Breast epithelium (tissue), 4 donors: Measurements from ENCODE around the gene MIOX. TPM values are rescaled to one million over a fixed set of nuclear protein-coding genes. Genes with fewer than 3 reads are reported as not detected.

ENCODE experiments used
- DNase-seq, 2 donors: peaks; one replicate each; pipeline ENCODE4 v3.0.0-alpha.2; 2019; ENCODE audit warnings: low spot score in 2 of 2
- H3K27ac ChIP-seq, 2 donors: fragments of 200-600 bp; sonication (generic) in 1 of 2; one replicate each; pipeline ENCODE4 v1.5.1; 2016 to 2019; ENCODE audit warnings: mild to moderate bottlenecking in 1 of 2
- H3K27me3 ChIP-seq, 2 donors: fragments of 200-600 bp; sonication (generic) in 1 of 2; one replicate each; pipeline versions ENCODE4 v1.5.1 to v1.6.0; 2017 to 2019; ENCODE audit warnings: control low read depth in 1 of 2, mild to moderate bottlenecking in 1 of 2
- H3K36me3 ChIP-seq: fragments of 200-600 bp; one replicate; pipeline ENCODE4 v1.5.1; 2019
- H3K4me1 ChIP-seq, 2 donors: fragments of 200-600 bp; sonication (generic); one replicate each; pipeline ENCODE4 v1.5.1; 2016 to 2019; ENCODE audit warnings: control low read depth in 1 of 2
- H3K4me3 ChIP-seq, 3 donors: fragments of 200-600 bp; sonication (generic); 1 replicate in 2 of 3; 2 replicates in 1 of 3; pipeline ENCODE4 v1.5.1; 2016 to 2019; ENCODE audit warnings: mild to moderate bottlenecking in 3 of 3, moderate library complexity in 2 of 3
- H3K9me3 ChIP-seq, 2 donors: fragments of 200-600 bp; sonication (generic) in 1 of 2; one replicate each; pipeline ENCODE4 v1.5.1; 2016 to 2019; ENCODE audit warnings: control low read depth in 1 of 2
- CTCF ChIP-seq, 3 donors: fragments of 450-650 bp; IDR thresholded peaks; one replicate each; pipeline ENCODE4 v1.5.1; 2016 to 2017; ENCODE audit warnings: antibody characterized with exemption in 3 of 3, mild to moderate bottlenecking in 3 of 3, moderate library complexity in 3 of 3
- POLR2A ChIP-seq: fragments of 450-650 bp; IDR thresholded peaks from one replicate; pipeline ENCODE4 v1.6.1; 2016; ENCODE audit warnings: antibody characterized with exemption, mild to moderate bottlenecking, moderate library complexity
- POLR2AphosphoS5 ChIP-seq, 3 donors: sonication (generic); formaldehyde crosslinking; IDR thresholded peaks; one replicate each; pipeline ENCODE4 v1.6.1; 2017; ENCODE audit warnings: antibody characterized with exemption in 3 of 3
- intact Hi-C: fragments of 100-400 bp; cut with DNase I; formaldehyde crosslinking; loops from one replicate; pipeline ENCODE4 v1.15.1; 2023; ENCODE audit warnings: low total_unique reads
- total RNA-seq, 3 donors: library from RNA; depleted of rRNA; stranded (reverse); fragments of >200 nt; gene quantifications; one replicate each; pipeline ENCODE4 v1.1.0, GENCODE V29; 2016

The MIOX gene
- total RNA-seq, 3 donors from 2014 or later, result not detected

- intact Hi-C loops, result loop anchor here (10.0 kb wide), 1 partner anchor 246 kb away; the partner anchor contains the start of gene HDAC10
- Histone ChIP-seq H3K9me3 (no peaks in the 10 kb centered on the region), H3K4me3 (no peak overlapping the region), H3K27me3 (no peaks in the 10 kb centered on the region), H3K4me1 (no peaks in the 10 kb centered on the region), H3K27ac (no peak overlapping the region), H3K36me3 (no peaks in the 10 kb centered on the region)
- DNase-seq, result no peak
- TF ChIP-seq CTCF (IDR thresholded peaks at IDR 0.05), result no peak
- TF ChIP-seq POLR2AphosphoS5 (IDR thresholded peaks at IDR 0.05), result no peak
- no peak for TF ChIP-seq POLR2A
Measured at GRCh38 chr22:50500452-50500851, 13.8 kb downstream of the MIOX start.

- peaks cover 0 to 9% of the 10 kb centered on the region in 2 donors for H3K4me1 ChIP-seq
- H3K4me3 ChIP-seq, result no peak overlapping the region
- H3K9me3 ChIP-seq, result no peaks in the 10 kb centered on the region
- TF ChIP-seq CTCF (IDR thresholded peaks at IDR 0.05) (no peak), POLR2A (no peak), POLR2AphosphoS5 (IDR thresholded peaks at IDR 0.05) (no peak)
- intact Hi-C loops, result loop anchor here (10.0 kb wide), 1 partner anchor 247 kb away; the partner anchor contains the start of gene HDAC10
- no peak for DNase-seq
- no peaks in the 10 kb centered on the region for H3K27me3 ChIP-seq
- H3K27ac ChIP-seq, result no peak overlapping the region
- H3K36me3 ChIP-seq, result no peaks in the 10 kb centered on the region
Measured at GRCh38 chr22:50502096-50502495, 15.4 kb downstream of the MIOX start.

- Histone ChIP-seq H3K27ac (no peak overlapping the region), H3K9me3 (no peaks in the 10 kb centered on the region), H3K4me3 (no peak overlapping the region), H3K4me1 (peaks cover 0 to 9% of the 10 kb centered on the region in 2 donors), H3K36me3 (no peaks in the 10 kb centered on the region), H3K27me3 (no peaks in the 10 kb centered on the region)
- intact Hi-C loops, result loop anchor here (10.0 kb wide), 1 partner anchor 248 kb away; the partner anchor contains the start of gene HDAC10
- no peak for DNase-seq
- no peak for TF ChIP-seq CTCF (IDR thresholded peaks at IDR 0.05)
- TF ChIP-seq POLR2A, result no peak
- TF ChIP-seq POLR2AphosphoS5 (IDR thresholded peaks at IDR 0.05), result no peak
Measured at GRCh38 chr22:50502628-50503474, 16.2 kb downstream of the MIOX start.

GRCh38 chr22:50503475-50504145 lies 17.0 kb downstream of the MIOX start:
- Histone ChIP-seq H3K27me3 (no peaks in the 10 kb centered on the region), H3K4me3 (no peak overlapping the region), H3K36me3 (no peaks in the 10 kb centered on the region), H3K27ac (no peak overlapping the region), H3K4me1 (peaks cover 0 to 9% of the 10 kb centered on the region in 2 donors), H3K9me3 (no peaks in the 10 kb centered on the region)
- DNase-seq, result no peak
- TF ChIP-seq POLR2A (no peak), CTCF (IDR thresholded peaks at IDR 0.05) (no peak)
- intact Hi-C loops, result loop anchor here (10.0 kb wide), 1 partner anchor 249 kb away; the partner anchor contains the start of gene HDAC10
